Activated CD8-positive, alpha-beta T cell treated with anti-CD3 and anti-CD28 coated beads for 36 hours (primary cell): ENCODE measurements around the gene COMT. TPM values are rescaled to one million over a fixed set of nuclear protein-coding genes. Genes with fewer than 3 reads are reported as not detected.

Experiments
- ATAC-seq: fragments of 200-7000 bp; cut with Tn5 transposase; one replicate; pipeline ENCODE4 v1.10.0; 2021; ENCODE audit warnings: mild to moderate bottlenecking, moderate library complexity
- CTCF ChIA-PET: fragments of 350-600 bp; sonication (Branson Sonifier 250); formaldehyde crosslinking; loops from one replicate; lab custom pipeline; 2021; ENCODE audit warnings: antibody characterized with exemption; lab: Charles Lee
- POLR2A ChIA-PET: fragments of 350-600 bp; sonication (Branson Sonifier 250); formaldehyde crosslinking; loops from one replicate; lab custom pipeline; 2021; ENCODE audit warnings: antibody characterized with exemption; lab: Charles Lee
- DNase-seq: peaks from one replicate; pipeline ENCODE4 v3.0.0-alpha.2; 2020
- H3K27ac Mint-ChIP-seq: one replicate; pipeline ENCODE4 v1.8.0; 2021; ENCODE audit warnings: mild to moderate bottlenecking, mixed read lengths
- H3K27me3 Mint-ChIP-seq: one replicate; pipeline ENCODE4 v1.8.0; 2021; ENCODE audit warnings: mixed read lengths
- H3K36me3 Mint-ChIP-seq: one replicate; pipeline ENCODE4 v1.8.0; 2021; ENCODE audit warnings: low read depth, mixed read lengths
- H3K4me1 Mint-ChIP-seq: one replicate; pipeline ENCODE4 v1.8.0; 2021; ENCODE audit warnings: low read depth, mixed read lengths
- H3K4me3 Mint-ChIP-seq: one replicate; pipeline ENCODE4 v1.8.0; 2021; ENCODE audit warnings: mild to moderate bottlenecking, moderate library complexity, mixed read lengths
- H3K9me3 Mint-ChIP-seq: one replicate; pipeline ENCODE4 v1.8.0; 2021; ENCODE audit warnings: mixed read lengths
- intact Hi-C: fragments of 100-400 bp; cut with micrococcal nuclease; formaldehyde crosslinking; loops from one replicate; pipeline ENCODE4 v1.10.0; 2022
- total RNA-seq, 2 experiments: library from RNA; stranded (reverse); gene quantifications; one replicate each; pipeline ENCODE4 v1.2.3, GENCODE V29; 2021
- TF ChIP-seq, protein P1 (sequence below): fragments of 200-600 bp; IDR thresholded peaks from one replicate; pipeline ENCODE4 v1.8.0; 2022; ENCODE audit warnings: antibody characterized with exemption, mild to moderate bottlenecking

The COMT gene
- total RNA-seq, 2 experiments from 2014 or later, result 70.7 to 74.5 TPM

DNA sequence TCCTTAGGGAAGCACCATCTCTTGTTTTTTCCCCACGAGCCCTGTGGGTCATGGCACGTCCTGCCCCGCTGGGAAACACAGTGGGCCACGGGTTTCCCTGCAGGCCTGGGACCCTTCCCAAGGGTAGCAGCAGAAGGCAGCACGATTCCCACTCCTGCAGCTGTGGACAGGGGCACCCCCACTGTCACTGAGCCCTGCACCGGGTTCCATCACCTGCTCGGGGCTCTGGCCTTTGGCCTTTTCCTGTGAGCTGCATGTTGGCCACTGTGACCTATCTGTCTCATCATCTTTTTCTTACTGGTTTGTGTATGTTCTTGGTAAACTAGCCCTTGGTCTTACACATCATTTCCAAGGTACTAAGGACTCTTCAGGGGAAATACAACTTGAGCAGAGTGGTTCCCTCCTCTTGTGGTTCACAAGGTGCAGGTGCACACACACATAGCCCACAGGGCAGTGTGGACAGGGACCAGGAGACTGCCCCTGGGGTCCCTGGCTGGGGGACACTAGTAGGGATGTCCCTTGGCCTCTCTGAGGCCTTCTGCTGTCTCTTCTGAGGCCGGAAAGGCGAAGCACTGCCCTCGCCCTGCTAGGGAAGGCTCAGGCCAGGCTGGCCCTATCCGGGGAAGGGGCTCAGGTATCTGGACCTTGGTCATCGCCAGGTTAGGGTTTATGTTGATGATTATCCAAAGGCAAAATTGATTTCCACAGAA lies 19.1 kb downstream of the COMT start:
- no peak overlapping the region for H3K27ac Mint-ChIP-seq
- H3K36me3 Mint-ChIP-seq, result peaks cover 6% of the 10 kb centered on the region
- TF ChIP-seq, protein P1, sequence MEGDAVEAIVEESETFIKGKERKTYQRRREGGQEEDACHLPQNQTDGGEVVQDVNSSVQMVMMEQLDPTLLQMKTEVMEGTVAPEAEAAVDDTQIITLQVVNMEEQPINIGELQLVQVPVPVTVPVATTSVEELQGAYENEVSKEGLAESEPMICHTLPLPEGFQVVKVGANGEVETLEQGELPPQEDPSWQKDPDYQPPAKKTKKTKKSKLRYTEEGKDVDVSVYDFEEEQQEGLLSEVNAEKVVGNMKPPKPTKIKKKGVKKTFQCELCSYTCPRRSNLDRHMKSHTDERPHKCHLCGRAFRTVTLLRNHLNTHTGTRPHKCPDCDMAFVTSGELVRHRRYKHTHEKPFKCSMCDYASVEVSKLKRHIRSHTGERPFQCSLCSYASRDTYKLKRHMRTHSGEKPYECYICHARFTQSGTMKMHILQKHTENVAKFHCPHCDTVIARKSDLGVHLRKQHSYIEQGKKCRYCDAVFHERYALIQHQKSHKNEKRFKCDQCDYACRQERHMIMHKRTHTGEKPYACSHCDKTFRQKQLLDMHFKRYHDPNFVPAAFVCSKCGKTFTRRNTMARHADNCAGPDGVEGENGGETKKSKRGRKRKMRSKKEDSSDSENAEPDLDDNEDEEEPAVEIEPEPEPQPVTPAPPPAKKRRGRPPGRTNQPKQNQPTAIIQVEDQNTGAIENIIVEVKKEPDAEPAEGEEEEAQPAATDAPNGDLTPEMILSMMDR, result no peak
- no peak overlapping the region for H3K4me3 Mint-ChIP-seq
- intact Hi-C loops, result no loop called here
- DNase-seq, result no peak
- ChIA-PET CTCF (interaction anchor here (1.0 kb wide), 1 partner anchor 10 kb away, joined by 4 read pairs; no protein-coding TSS in a partner anchor), POLR2A (no interaction called here)
- H3K27me3 Mint-ChIP-seq, result no peaks in the 10 kb centered on the region
- H3K4me1 Mint-ChIP-seq, result peaks cover 6% of the 10 kb centered on the region
- no peak for ATAC-seq
- no peaks in the 10 kb centered on the region for H3K9me3 Mint-ChIP-seq

DNA sequence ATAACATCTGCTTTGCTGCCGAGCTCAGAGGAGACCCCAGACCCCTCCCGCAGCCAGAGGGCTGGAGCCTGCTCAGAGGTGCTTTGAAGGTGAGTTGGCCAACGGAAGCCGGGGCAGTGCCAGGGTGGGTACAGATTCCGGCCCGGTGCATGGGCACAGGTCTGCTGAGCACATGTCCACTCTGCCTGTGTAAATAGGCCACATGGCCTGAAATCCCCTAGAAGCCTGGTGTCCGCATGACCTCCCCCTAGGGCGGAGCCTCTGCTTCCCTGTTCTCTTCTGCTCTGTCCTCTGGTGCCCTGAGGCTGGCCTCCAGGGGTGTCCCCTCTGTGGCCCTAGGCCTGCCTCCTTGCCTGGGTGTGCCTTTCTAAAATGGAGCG lies 19.6 kb downstream of the COMT start:
- DNase-seq (no peak), ATAC-seq (no peak)
- H3K4me1 Mint-ChIP-seq, result peaks cover 3% of the 10 kb centered on the region
- no peak overlapping the region for H3K4me3 Mint-ChIP-seq
- intact Hi-C loops, result no loop called here
- no peaks in the 10 kb centered on the region for H3K9me3 Mint-ChIP-seq
- H3K27me3 Mint-ChIP-seq, result no peaks in the 10 kb centered on the region
- CTCF ChIA-PET, result interaction anchor here (1.0 kb wide), 1 partner anchor 10 kb away, joined by 4 read pairs; no protein-coding TSS in a partner anchor
- POLR2A ChIA-PET, result no interaction called here
- peaks cover 6% of the 10 kb centered on the region for H3K36me3 Mint-ChIP-seq
- H3K27ac Mint-ChIP-seq, result no peak overlapping the region
- TF ChIP-seq, protein P1, result no peak

DNA sequence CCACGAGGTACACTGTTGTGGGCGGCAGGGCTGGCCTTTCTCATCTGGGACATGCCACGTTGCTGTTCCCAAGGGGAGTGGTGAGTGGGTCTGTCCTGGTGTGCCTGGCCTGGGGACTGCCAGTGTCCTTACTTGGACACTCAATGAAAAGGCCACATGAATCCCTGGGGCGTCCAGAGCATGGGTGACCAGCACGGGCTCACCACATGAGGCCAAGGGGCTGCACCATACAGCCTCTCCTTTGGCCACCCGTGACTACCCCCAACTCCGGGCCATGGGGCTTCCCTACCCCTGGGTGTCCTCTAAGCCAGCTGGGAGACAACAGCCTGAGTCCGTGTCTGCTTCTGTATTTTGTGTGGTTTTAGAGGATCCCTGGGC lies 20.3 kb downstream of the COMT start:
- TF ChIP-seq, protein P1, result no peak
- Mint-ChIP-seq H3K4me1 (peaks cover 3% of the 10 kb centered on the region), H3K27ac (no peak overlapping the region), H3K27me3 (no peaks in the 10 kb centered on the region), H3K4me3 (no peak overlapping the region), H3K36me3 (peaks cover 6% of the 10 kb centered on the region), H3K9me3 (no peaks in the 10 kb centered on the region)
- intact Hi-C loops, result no loop called here
- ChIA-PET CTCF (interaction anchor here (2.3 kb wide), 1 partner anchor 9 kb away, joined by 10 read pairs; no protein-coding TSS in a partner anchor), POLR2A (no interaction called here)
- DNase-seq (no peak), ATAC-seq (no peak)

DNA sequence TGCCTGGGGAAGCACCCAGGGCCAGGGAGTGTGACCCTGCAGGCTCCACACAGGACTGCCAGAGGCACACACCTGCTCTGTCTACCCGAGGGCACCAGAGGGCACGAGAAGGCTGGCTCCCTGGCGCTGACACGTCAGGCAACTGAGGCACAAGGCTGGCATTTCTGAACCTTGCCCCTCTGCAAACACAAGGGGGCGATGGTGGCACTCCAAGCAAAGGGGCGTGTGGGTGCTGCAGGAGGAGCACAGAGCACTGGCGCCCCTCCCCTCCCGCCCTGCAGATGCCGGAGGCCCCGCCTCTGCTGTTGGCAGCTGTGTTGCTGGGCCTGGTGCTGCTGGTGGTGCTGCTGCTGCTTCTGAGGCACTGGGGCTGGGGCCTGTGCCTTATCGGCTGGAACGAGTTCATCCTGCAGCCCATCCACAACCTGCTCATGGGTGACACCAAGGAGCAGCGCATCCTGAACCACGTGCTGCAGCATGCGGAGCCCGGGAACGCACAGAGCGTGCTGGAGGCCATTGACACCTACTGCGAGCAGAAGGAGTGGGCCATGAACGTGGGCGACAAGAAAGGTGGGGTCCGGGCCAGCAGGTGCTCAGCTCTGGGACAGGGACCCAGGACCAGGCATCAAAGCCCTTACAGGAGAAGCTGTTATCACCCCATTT lies 20.8 kb downstream of the COMT start:
- Mint-ChIP-seq H3K27ac (no peak overlapping the region), H3K4me3 (no peak overlapping the region), H3K9me3 (no peaks in the 10 kb centered on the region), H3K27me3 (no peaks in the 10 kb centered on the region), H3K36me3 (peaks cover 9% of the 10 kb centered on the region), H3K4me1 (peaks cover 3% of the 10 kb centered on the region)
- DNase-seq, result peak; percentile 85
- ChIA-PET POLR2A (no interaction called here), CTCF (interaction anchor here (2.2 to 2.3 kb wide), 2 partner anchors 9 to 52 kb away, joined by 8 to 10 read pairs; no protein-coding TSS in a partner anchor)
- TF ChIP-seq, protein P1, result peak; percentile 79
- intact Hi-C loops, result no loop called here
- ATAC-seq, result peak; percentile 93
